Mucosa of rectum (tissue), 2 donors: Measurements from ENCODE around the gene PIPOX.

ENCODE experiments used
- H3K27ac ChIP-seq, 2 donors: one replicate each; pipeline ENCODE4 v1.7.0; 2013; ENCODE audit warnings: inconsistent platforms in 2 of 2, low read depth in 2 of 2, low read length in 2 of 2
- H3K27me3 ChIP-seq, 2 donors: one replicate each; pipeline ENCODE4 v1.7.0; 2013; ENCODE audit warnings: low read length in 2 of 2; ENCODE audit not compliant: control insufficient read depth in 2 of 2, insufficient read depth in 2 of 2
- H3K36me3 ChIP-seq, 2 donors: one replicate each; pipeline ENCODE4 v1.7.0; 2013; ENCODE audit warnings: low read length in 2 of 2; ENCODE audit not compliant: control insufficient read depth in 2 of 2, insufficient read depth in 2 of 2
- H3K4me1 ChIP-seq, 2 donors: one replicate each; pipeline ENCODE4 v1.7.0; 2013; ENCODE audit warnings: low read length in 2 of 2, mild to moderate bottlenecking in 1 of 2; ENCODE audit not compliant: control insufficient read depth in 2 of 2, insufficient read depth in 2 of 2
- H3K4me3 ChIP-seq, 2 donors: one replicate each; pipeline ENCODE4 v1.7.0; 2013; ENCODE audit warnings: low read length in 2 of 2
- H3K9ac ChIP-seq, 2 donors: one replicate each; pipeline ENCODE4 v1.7.0; 2013; ENCODE audit warnings: low read length in 2 of 2, low read depth in 1 of 2, mild to moderate bottlenecking in 1 of 2
- H3K9me3 ChIP-seq, 2 donors: one replicate each; pipeline ENCODE4 v1.7.0; 2013; ENCODE audit warnings: low read length in 2 of 2; ENCODE audit not compliant: control insufficient read depth in 2 of 2
- donor health status: healthy.
- donor health status: Normal muscosa, but diverticular disease.

The PIPOX gene

DNA sequence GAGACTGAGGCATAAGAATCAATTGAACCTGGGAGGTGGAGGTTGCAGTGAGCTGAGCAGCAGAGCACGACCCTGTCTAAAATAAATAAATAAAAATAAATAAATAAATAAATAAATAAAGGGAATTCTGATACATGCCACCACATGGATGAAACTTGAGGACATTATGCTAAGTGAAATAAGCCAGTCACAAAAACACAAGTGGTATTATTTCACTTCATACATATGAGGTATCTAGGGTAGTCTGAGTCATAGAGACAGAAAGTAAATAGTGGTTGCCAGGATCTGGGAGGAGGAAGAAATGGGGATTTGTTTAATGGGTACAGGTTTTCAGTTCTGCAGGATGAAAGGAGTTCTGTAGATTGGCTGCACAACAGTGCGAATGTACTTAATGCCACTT lies 16.3 kb downstream of the PIPOX start:
- no peak overlapping the region for H3K27ac ChIP-seq
- H3K36me3 ChIP-seq: no peaks in the 10 kb centered on the region
- no peak overlapping the region for H3K4me3 ChIP-seq
- H3K9me3 ChIP-seq: no peaks in the 10 kb centered on the region
- no peak overlapping the region for H3K9ac ChIP-seq
- H3K27me3 ChIP-seq: peaks cover 0 to 6% of the 10 kb centered on the region in 2 donors
- H3K4me1 ChIP-seq: no peaks in the 10 kb centered on the region

DNA sequence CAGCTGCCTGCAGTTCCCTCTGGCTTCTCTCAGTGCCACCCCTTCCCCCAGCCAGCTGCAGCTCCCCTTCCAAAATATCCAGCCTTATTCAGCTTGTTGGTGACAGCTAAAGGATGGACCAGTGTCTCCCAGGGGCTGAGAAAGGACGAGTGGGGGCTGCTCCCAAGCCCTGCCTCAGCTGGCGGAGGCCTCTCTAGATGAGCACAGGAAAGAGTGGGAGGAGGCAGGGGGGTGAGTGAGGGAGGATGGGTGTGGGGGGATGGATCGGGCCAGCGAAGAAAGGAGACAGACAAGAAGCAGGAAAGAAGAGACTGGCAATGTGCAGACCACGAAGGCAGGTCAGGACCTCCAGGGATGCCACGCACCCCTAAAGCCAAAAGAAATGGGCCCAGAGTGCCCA lies 17.5 kb downstream of the PIPOX start:
- H3K4me3 ChIP-seq: no peak overlapping the region
- no peak overlapping the region for H3K27ac ChIP-seq

DNA sequence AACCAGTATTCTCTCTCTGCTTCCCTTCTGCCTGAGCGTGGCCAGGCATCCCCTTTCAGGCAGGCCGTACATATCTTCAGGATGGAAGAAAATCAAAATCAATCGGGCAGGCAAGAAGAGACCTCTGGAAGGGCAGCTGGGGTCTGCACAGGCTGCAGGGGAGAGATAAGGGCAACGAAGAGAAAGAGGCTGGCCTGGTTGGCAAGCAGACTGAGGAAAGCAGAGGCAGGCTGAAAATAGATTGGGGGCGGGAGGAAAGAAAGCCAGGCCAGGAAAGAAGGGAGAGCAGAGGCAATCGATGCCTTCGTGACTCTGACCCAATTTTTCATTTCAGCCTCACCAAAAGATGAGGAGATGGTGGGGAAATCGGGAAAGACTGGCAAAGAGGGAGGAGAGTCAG lies 18.1 kb downstream of the PIPOX start:
- no peak overlapping the region for H3K4me3 ChIP-seq
- H3K9me3 ChIP-seq: no peaks in the 10 kb centered on the region
- H3K9ac ChIP-seq: no peak overlapping the region
- H3K4me1 ChIP-seq: no peaks in the 10 kb centered on the region
- no peaks in the 10 kb centered on the region for H3K27me3 ChIP-seq
- no peaks in the 10 kb centered on the region for H3K36me3 ChIP-seq
- no peak overlapping the region for H3K27ac ChIP-seq

More for the DNA sequence above, 17.5 kb downstream of the PIPOX start:
- Histone ChIP-seq H3K9ac (no peak overlapping the region), H3K27me3 (peaks cover 0 to 2% of the 10 kb centered on the region in 2 donors), H3K4me1 (no peaks in the 10 kb centered on the region), H3K9me3 (no peaks in the 10 kb centered on the region), H3K36me3 (no peaks in the 10 kb centered on the region)

DNA sequence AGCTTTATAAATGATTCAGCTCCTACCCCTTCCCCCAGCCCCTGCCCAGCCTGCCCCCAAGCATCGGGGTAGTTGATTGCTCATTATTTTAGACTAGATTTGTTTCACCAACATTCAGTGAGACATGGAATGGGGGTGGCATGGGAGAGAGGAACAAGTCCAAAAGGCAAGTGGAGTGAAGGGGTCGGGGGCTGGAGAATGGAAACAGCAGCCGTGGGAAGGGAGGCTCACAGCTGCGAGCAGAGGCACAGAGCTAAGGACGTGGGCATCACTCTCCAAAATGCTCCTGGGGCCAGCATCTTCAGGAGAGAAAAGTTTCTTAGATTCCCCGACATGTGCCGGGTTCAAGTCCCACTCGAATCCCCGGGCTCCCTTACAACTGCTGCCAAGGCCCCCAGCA lies 19.3 kb downstream of the PIPOX start:
- H3K4me1 ChIP-seq: no peaks in the 10 kb centered on the region
- no peak overlapping the region for H3K4me3 ChIP-seq

DNA sequence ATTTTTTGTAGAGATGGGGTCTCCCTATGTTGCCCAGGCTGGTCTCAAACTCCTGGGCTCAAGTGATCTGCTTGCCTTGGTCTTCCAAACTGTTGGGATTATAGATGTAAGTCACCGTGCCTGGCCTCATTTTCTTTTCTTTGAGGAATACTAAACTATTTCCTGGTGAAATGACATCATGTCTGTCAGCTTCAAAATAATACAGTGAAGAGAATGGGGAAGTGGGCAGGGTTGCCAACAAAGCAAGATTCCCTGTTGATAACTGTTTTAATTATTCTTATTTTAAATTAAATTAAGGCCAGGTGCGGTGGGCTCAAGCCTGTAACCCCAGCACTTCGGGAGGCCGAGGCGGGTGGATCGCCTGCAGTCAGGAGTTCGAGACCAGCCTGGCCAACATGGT lies 21.1 kb downstream of the PIPOX start:
- H3K4me3 ChIP-seq: no peak overlapping the region
- H3K36me3 ChIP-seq: no peaks in the 10 kb centered on the region
- H3K27ac ChIP-seq: no peak overlapping the region
- no peaks in the 10 kb centered on the region for H3K27me3 ChIP-seq
- no peaks in the 10 kb centered on the region for H3K9me3 ChIP-seq
- no peaks in the 10 kb centered on the region for H3K4me1 ChIP-seq
- no peak overlapping the region for H3K9ac ChIP-seq

More for the DNA sequence above, 19.3 kb downstream of the PIPOX start:
- Histone ChIP-seq H3K27ac (no peak overlapping the region), H3K36me3 (no peaks in the 10 kb centered on the region), H3K27me3 (no peaks in the 10 kb centered on the region), H3K9ac (no peak overlapping the region), H3K9me3 (no peaks in the 10 kb centered on the region)

DNA sequence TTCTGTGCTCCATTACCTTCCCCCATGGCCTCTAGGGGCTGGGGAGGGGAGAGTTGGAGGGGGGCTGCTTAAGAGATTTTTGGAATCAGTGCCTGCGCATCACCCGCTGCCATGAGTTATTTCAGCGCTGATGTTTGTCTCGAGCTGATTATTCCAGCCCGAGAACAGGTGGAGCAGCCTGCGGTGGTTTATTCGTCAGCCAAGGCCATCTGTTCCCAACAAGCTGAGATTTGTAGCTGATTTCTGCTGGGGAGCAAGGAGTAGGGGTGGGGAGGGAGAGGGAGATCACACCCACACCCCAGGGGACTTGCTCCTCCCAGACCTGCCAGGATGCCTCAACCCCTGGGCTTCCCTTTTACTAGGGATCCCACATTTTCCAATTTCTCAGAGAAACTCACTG lies 23.1 kb downstream of the PIPOX start:
- Histone ChIP-seq H3K27ac (no peak overlapping the region), H3K27me3 (no peaks in the 10 kb centered on the region), H3K36me3 (no peaks in the 10 kb centered on the region), H3K4me1 (peaks cover 0 to 3% of the 10 kb centered on the region in 2 donors), H3K9me3 (no peaks in the 10 kb centered on the region), H3K9ac (no peak overlapping the region), H3K4me3 (no peak overlapping the region)

DNA sequence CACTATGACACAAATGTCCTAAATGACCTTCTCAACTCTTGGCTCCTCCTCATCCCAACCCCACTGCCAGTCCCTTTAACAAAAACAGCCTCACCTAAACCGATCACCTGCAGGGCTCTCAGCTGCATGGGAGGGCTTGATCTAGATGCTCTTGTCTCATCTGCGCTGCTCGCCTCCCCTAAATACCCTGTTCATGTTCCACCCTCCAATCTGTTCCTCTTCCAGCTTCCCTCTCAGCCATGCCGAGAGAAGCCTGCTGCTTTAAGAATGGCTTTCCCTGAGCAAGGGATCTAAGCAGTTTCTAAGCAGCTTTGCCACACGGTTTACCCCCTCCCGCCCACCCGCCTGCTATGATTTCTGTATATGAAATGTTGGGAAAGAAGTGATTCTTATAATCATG lies 23.7 kb downstream of the PIPOX start:
- Histone ChIP-seq H3K9ac (no peak overlapping the region), H3K4me3 (no peak overlapping the region), H3K27ac (no peak overlapping the region), H3K9me3 (no peaks in the 10 kb centered on the region), H3K4me1 (peaks cover 0 to 3% of the 10 kb centered on the region in 2 donors), H3K27me3 (no peaks in the 10 kb centered on the region), H3K36me3 (no peaks in the 10 kb centered on the region)

DNA sequence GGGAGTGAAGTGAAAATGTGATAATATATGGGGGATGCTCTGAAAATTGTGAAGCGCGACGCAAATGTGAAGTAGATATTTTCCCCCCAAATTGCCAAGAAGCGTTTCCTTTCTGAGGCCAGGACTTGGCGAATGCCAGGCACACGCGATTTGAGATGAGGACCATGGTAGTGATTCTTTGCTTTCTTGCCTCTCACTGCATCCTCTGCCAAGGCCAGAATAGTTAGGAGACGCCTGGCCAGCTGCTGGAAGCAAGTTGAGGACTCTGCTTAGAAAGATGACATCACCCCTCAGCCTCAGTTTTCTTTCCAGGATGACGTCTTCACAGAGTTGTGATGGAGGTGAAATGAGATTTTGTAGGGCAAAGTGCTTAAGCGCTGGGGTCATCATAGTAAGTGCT lies 25.9 kb downstream of the PIPOX start:
- Histone ChIP-seq H3K36me3 (no peaks in the 10 kb centered on the region), H3K4me1 (peaks cover 0 to 3% of the 10 kb centered on the region in 2 donors), H3K4me3 (no peak overlapping the region), H3K9me3 (no peaks in the 10 kb centered on the region), H3K9ac (no peak overlapping the region), H3K27ac (no peak overlapping the region), H3K27me3 (no peaks in the 10 kb centered on the region)

DNA sequence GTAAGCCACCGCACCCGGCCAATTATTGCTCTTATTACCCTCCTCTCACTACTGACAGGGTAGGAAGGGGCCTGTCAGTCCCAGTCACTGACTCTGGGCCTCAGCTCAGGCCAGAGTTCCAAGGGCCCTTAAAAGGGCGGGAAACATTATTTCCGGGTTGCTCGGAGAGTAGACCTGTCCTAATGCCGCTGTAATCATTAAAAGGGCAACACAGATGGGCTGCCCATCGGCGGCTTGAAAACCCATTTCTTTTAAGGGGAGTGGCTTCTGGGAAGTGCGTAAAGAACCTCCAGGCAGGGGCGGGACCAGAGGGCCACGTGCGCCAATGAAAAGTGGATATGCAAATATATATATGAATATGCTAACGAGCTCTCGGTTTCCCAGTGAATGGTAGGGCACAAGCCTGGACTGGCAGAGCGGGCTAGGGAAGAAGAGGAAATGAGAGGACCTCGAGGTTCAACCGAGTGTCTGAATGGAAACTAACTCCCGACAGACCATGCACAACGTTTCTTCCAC lies 26.6 kb downstream of the PIPOX start:
- no peak overlapping the region for H3K9ac ChIP-seq
- H3K4me1 ChIP-seq: peaks cover 0 to 3% of the 10 kb centered on the region in 2 donors
- no peaks in the 10 kb centered on the region for H3K9me3 ChIP-seq
- H3K36me3 ChIP-seq: peaks cover 0 to 5% of the 10 kb centered on the region in 2 donors
- no peak overlapping the region for H3K27ac ChIP-seq
- H3K27me3 ChIP-seq: no peaks in the 10 kb centered on the region
- H3K4me3 ChIP-seq: no peak overlapping the region

DNA sequence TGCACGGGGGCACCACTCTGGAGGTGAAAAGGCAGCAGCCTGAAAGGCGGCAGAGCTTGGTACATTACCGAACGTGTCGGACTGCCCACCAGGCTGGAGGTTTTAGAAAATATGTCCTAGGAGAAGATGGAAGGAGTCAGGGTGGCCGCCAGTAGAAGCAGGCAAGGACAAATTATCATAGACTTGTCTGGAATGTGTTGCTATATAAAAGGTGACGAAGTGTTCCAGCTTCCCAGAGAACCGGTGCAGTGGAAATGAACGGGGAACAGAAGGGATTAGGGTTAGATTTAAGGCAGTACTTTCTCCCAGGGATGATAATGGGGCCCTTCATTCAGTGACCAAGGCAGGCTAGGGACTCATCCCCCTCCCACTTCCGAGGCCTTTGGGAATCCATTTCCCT lies 27.4 kb downstream of the PIPOX start:
- no peaks in the 10 kb centered on the region for H3K9me3 ChIP-seq
- H3K36me3 ChIP-seq: peaks cover 0 to 5% of the 10 kb centered on the region in 2 donors
- H3K27me3 ChIP-seq: no peaks in the 10 kb centered on the region
- H3K27ac ChIP-seq: no peak overlapping the region
- H3K4me1 ChIP-seq: peaks cover 0 to 3% of the 10 kb centered on the region in 2 donors
- H3K4me3 ChIP-seq: no peak overlapping the region
- H3K9ac ChIP-seq: no peak overlapping the region

DNA sequence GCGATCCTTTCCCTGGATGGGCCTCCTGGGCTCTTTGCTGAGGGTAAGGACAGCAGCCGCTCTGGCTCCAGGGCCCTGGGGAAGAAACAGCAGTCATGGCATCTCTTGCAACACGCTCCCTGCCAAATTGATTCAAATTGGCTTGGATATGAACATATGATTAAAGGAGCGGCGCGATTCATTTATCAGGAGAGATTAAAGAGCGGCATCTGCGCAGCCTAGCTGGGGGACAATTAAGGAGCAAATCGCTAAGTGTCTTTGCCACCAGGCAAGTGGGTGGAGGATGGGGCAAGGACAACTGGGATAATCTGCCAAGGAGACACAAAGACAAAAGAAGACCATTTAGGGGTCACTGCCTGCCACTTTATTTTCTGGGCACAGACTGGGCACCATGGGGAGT lies 27.8 kb downstream of the PIPOX start:
- Histone ChIP-seq H3K36me3 (peaks cover 0 to 5% of the 10 kb centered on the region in 2 donors), H3K9me3 (no peaks in the 10 kb centered on the region), H3K4me3 (no peak overlapping the region), H3K9ac (no peak overlapping the region), H3K27ac (no peak overlapping the region), H3K4me1 (peaks cover 0 to 3% of the 10 kb centered on the region in 2 donors), H3K27me3 (no peaks in the 10 kb centered on the region)
